GM10266 (cell line): ENCODE measurements around the gene TOR4A.
A peak's percentile ranks its signal among the peaks of the same experiment; 100 is the strongest.
"Not testable (repeated sequence)": the region's sequence is repeated elsewhere in the genome, so short reads cannot be mapped to it uniquely, and the experiment has no call there.

Source experiments
- DNase-seq: peaks from one replicate; pipeline ENCODE4 v3.0.0; 2012; ENCODE audit errors: extremely low spot score
- TF ChIP-seq, protein P1 (sequence below): IDR thresholded peaks from 2 replicates; pipeline ENCODE4 v1.5.1; 2012; ENCODE audit warnings: mild to moderate bottlenecking, low read depth; ENCODE audit not compliant: control insufficient read depth, insufficient read depth; ENCODE audit errors: missing control alignments

Gene TOR4A

DNA sequence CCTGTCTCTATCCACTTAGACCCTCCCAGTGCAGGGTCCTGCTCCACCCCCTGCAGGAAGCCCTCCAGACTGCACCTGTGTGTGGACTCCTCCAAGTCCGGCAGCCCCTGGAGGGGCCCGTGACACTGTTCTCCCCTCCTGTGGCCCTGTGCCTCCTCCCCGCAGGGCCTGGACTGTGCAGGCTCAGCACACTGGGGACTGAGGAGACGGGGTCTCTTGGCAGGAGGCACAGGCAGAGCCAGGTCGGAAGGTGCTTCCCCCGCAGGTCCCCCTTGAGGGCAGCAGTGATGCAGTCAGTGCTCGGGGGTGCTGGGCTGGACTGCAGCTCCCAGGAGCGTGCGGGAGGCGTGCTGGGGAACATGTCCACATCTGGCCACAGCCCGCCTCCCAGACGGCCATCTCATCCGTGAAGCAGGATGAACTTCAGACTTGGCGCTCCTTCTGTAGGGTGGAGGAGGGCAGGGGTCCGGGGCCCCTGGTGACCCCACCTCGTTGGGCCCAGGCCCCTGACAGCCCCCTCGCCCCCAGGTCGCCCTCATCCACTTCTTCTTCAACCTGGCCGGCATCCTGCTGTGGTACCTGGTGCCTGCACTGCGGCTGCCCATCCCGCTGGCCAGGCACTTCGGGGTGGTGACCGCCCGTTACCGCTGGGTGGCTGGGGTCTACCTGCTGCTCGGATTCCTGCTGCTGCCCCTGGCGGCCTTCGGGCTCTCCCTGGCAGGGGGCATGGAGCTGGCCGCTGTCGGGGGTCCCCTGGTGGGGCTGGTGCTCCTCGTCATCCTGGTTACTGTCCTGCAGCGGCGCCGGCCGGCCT, 41.9 kb upstream of the TOR4A start:
- TF ChIP-seq, protein P1, sequence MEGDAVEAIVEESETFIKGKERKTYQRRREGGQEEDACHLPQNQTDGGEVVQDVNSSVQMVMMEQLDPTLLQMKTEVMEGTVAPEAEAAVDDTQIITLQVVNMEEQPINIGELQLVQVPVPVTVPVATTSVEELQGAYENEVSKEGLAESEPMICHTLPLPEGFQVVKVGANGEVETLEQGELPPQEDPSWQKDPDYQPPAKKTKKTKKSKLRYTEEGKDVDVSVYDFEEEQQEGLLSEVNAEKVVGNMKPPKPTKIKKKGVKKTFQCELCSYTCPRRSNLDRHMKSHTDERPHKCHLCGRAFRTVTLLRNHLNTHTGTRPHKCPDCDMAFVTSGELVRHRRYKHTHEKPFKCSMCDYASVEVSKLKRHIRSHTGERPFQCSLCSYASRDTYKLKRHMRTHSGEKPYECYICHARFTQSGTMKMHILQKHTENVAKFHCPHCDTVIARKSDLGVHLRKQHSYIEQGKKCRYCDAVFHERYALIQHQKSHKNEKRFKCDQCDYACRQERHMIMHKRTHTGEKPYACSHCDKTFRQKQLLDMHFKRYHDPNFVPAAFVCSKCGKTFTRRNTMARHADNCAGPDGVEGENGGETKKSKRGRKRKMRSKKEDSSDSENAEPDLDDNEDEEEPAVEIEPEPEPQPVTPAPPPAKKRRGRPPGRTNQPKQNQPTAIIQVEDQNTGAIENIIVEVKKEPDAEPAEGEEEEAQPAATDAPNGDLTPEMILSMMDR, result no peak
- no peak for DNase-seq

DNA sequence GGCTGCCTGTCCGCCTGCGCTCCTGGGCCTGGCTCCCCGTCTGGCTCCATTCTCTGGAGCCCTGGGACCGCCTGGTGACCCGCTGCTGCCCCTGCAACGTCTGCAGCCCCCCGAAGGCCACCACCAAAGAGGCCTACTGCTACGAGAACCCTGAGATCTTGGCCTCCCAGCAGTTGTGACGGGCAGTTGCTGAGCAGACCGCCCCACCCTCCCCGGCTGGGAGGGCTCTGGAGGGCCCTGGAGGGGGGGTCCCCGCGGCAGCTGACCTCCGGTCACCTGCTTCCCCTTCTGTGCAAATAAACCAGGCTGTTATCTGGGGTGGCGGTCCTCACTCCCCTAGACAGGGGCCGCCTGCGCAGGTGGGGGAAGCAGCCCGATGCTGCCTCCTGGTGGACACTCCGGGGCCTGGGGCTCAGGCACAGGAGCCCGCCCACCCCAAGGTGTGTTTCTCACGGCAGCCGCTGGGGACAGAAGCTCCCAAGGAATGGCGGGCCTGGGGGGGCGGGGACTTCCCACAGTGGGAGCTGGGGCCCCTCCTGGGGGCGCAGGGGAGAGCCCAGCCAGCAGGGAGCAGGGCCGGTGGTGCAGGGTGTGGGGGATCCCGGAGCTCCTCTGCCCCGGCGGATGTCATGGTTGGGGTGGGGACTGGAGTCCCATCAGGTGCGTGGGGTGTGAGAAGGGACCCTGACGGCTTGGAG, 41.1 kb upstream of the TOR4A start:
- peak; percentile 98 for DNase-seq
- TF ChIP-seq, protein P1, result peak; percentile 99

GRCh38 chr9:137236936-137237421, 40.5 kb upstream of the TOR4A start:
- no peak for DNase-seq
- TF ChIP-seq, protein P1, result no peak

DNA sequence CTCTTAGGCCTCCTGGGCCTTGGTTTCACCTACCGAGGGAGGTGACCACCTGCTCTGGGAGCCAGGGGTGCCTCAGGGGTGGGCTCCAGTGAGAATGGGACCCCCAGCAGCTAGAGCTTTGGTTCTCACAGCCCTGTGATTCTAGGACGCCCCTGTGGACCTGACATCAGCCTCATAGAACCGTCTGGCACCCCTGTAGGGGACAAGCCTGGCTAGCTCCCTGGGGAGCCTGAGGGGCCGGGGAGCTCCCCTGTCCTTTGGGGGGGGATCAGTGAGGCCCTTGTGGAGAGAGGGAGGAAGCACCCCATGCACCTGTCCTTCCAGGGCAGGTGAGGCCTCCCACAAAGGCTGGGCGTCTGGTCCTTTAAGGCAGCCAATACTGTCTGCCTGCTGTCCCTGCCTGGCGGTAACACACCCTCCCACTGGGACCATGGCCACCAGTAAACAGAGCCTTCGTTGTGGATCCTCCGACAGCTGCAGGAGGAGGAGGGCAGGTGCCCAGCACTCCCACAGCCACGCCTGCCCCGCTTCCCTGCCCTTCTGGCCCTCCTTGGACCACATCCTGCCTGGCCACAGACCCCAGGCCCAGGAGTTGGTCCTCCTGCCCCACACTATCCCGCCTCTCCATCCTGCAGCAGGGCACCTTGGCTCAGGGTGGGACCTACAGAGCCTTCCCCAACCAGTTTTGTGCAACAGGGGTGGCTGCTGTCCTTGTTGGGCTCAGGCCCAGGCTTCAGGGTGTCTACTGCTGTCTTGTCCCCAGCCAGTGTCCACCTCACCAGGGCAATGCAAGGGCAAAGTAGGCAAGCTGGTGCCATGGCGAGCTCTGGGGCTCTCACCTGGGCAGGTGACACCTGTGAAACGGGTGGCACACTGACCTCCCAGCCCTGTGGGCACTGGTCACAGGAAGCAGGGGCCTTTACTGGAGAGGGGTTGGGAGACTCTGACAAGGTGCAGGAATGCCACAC, 39.5 kb upstream of the TOR4A start:
- TF ChIP-seq, protein P1, result no peak
- DNase-seq, result no peak

DNA sequence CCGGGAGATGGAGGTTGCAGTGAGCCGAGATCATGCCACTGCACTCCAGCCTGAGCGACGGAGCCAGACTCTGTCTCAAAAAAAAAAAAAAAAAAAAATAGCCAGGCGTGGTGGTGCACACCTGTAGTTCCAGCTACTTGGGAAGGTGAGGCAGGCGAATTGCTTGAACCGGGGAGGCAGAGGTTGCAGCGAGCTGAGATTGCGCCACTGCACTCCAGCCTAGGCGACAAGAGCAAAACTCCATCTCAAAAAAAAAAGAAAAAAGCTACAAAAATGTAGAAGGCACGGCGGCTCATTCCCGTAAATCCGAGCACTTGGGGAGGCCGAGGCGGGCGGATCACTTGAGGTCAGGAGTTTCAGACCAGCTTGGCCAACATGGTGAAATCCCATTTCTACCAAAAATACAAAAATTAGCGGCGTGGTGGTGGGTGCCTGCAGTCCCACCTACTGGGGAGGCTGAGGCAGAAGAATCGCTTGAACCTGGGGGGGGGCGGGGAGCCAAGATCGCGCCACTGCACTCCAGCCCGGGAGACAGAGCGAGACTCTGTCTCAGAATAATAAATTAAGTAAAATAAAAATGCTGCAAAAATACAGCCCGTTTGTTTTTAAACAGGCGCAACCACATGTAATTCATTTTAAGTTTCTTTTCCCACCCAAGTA, 37.9 kb upstream of the TOR4A start:
- DNase-seq, result not testable (repeated sequence)

DNA sequence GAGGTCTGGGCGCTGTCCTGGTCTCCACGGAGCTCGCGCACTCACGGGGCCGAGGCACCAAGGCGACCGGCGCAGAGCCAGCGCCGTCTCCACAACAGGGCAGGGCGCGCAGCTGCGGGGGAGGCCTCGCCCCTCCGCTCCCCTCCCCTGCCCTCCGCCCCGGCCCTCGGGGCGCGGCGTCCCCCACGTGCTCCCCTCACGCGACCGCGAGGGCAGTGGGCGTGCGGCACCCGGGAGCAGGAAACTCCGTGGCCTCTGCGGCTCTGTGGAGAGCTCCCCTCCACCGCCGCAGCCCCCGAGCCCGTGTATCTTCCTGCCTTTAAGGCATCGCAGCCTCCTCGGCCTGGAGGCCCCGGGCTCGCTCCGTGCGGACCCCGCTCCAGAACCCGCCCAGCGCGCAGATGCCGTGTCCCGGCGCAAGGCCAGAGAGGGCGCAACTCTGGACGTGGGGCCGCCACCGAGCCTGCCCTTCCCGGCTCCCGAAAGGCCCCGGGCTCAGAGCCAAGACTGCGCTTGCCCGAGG, 37.1 kb upstream of the TOR4A start:
- TF ChIP-seq, protein P1, result peak; percentile 31

More for the DNA sequence above, 37.1 kb upstream of the TOR4A start:
- DNase-seq, result peak; percentile 79
